Measurements from ENCODE around the gene DMBX1.

- TF ChIP-seq, protein P1, sequence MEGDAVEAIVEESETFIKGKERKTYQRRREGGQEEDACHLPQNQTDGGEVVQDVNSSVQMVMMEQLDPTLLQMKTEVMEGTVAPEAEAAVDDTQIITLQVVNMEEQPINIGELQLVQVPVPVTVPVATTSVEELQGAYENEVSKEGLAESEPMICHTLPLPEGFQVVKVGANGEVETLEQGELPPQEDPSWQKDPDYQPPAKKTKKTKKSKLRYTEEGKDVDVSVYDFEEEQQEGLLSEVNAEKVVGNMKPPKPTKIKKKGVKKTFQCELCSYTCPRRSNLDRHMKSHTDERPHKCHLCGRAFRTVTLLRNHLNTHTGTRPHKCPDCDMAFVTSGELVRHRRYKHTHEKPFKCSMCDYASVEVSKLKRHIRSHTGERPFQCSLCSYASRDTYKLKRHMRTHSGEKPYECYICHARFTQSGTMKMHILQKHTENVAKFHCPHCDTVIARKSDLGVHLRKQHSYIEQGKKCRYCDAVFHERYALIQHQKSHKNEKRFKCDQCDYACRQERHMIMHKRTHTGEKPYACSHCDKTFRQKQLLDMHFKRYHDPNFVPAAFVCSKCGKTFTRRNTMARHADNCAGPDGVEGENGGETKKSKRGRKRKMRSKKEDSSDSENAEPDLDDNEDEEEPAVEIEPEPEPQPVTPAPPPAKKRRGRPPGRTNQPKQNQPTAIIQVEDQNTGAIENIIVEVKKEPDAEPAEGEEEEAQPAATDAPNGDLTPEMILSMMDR (IDR thresholded peaks at IDR 0.05): no peak
- TF ChIP-seq POLR2AphosphoS5 (IDR thresholded peaks at IDR 0.05) (no peak), POLR2A (IDR thresholded peaks at IDR 0.05) (no peak)
Observed at GRCh38 chr1:46471848-46472492, 17.7 kb upstream of the DMBX1 start.
